K562 (cell line): ENCODE data around the gene RBP3. TPM values are rescaled to one million over a fixed set of nuclear protein-coding genes. Genes with fewer than 3 reads are reported as not detected.
A peak's percentile ranks its signal among the peaks of the same experiment; 100 is the strongest.

ENCODE experiments used
- ATAC-seq: fragments of 200-7000 bp; cut with Tn5 transposase; 3 replicates; pipeline ENCODE4 v1.9.1; 2020; ENCODE audit warnings: moderate library complexity
- BruUV-seq: library from RNA; stranded (reverse); fragments of 400-500 nt; replicated peaks from 2 replicates; lab custom pipeline; 2021; lab: Mats Ljungman, UMichigan
- CTCF ChIA-PET: fragments of 300-600 bp; formaldehyde crosslinking; extraction: SDS; loops from one replicate; lab custom pipeline; 2021; ENCODE audit warnings: low intra/inter-chr PET ratio; lab: Yijun Ruan, JAX
- POLR2A ChIA-PET: fragments of 300-600, 350-650 bp; sonication (Branson Sonifier 250); formaldehyde crosslinking; extraction: SDS; loops from one replicate; lab custom pipeline; 2021; ENCODE audit warnings: antibody characterized with exemption, inconsistent platforms; lab: Yijun Ruan, JAX
- DNase-seq, 4 experiments: peaks; one replicate each; pipeline versions ENCODE4 v3.0.0 to v3.0.0-alpha.2; 2011 to 2018; ENCODE audit warnings: low spot score in 3 of 4, mixed read lengths in 3 of 4; ENCODE audit errors: extremely low read depth in 1 of 4
- FAIRE-seq: peaks from 2 replicates; lab custom pipeline; 2011; peaks lifted over from hg19 to GRCh38; lab: Jason Lieb, UNC
- H2AFZ ChIP-seq: 2 replicates; pipeline ENCODE4 v1.6.0; 2011; ENCODE audit warnings: low read depth, low read length, control low read depth, inconsistent platforms
- H3K27ac ChIP-seq: fragments of 200-600 bp; 3 replicates; pipeline ENCODE4 v1.8.0; 2011; ENCODE audit warnings: low read depth, mild to moderate bottlenecking, control low read depth, inconsistent platforms, low read length, moderate library complexity, mixed read lengths; ENCODE audit errors: extremely low read depth
- H3K27me3 ChIP-seq, 2 experiments: fragments of 300-600 bp in 1 of 2; 2 replicates in 1 of 2; 3 replicates in 1 of 2; pipeline versions ENCODE4 v1.6.0 to v1.8.0; 2011; ENCODE audit warnings: inconsistent platforms in 2 of 2, low read length in 2 of 2, mild to moderate bottlenecking in 1 of 2, mixed read lengths in 1 of 2, moderate library complexity in 1 of 2; ENCODE audit not compliant: control insufficient read depth in 2 of 2, insufficient read depth in 2 of 2
- H3K36me3 ChIP-seq: fragments of 300-600 bp; 3 replicates; pipeline ENCODE4 v1.8.0; 2011; ENCODE audit warnings: mild to moderate bottlenecking, low read length, inconsistent platforms; ENCODE audit not compliant: control insufficient read depth, insufficient read depth
- H3K4me1 ChIP-seq, 2 experiments: fragments of 200-600 bp in 1 of 2; replicated peaks in 1 of 2; 2 replicates in 1 of 2; 3 replicates in 1 of 2; pipeline versions ENCODE4 v1.5.1 to v1.8.0; 2011; ENCODE audit warnings: inconsistent platforms in 2 of 2, low read length in 2 of 2, mild to moderate bottlenecking in 1 of 2, mixed read lengths in 1 of 2, moderate library complexity in 1 of 2; ENCODE audit not compliant: control insufficient read depth in 2 of 2, insufficient read depth in 2 of 2
- H3K4me2 ChIP-seq: 2 replicates; pipeline ENCODE4 v1.6.1; 2011; ENCODE audit warnings: low read length, control low read depth, inconsistent platforms, mixed read lengths; ENCODE audit not compliant: insufficient read depth
- H3K4me3 ChIP-seq: fragments of 200-600 bp; sonication (generic), shearing (Covaris generic); 2 replicates; pipeline ENCODE4 v1.5.1; 2016; ENCODE audit warnings: control low read depth, inconsistent platforms
- H3K79me2 ChIP-seq: fragments of 200-600 bp; 3 replicates; pipeline ENCODE4 v1.8.0; 2011; ENCODE audit warnings: low read length, inconsistent platforms; ENCODE audit not compliant: control insufficient read depth, insufficient read depth
- H3K9ac ChIP-seq, 2 experiments: 2 replicates each; pipeline versions ENCODE4 v1.6.0 to v1.6.1; 2011; ENCODE audit warnings: low read depth in 2 of 2, low read length in 2 of 2, control low read depth in 1 of 2, inconsistent platforms in 1 of 2, mild to moderate bottlenecking in 1 of 2, mixed read lengths in 1 of 2; ENCODE audit not compliant: insufficient read depth in 1 of 2
- H3K9me1 ChIP-seq: one replicate; pipeline ENCODE4 v1.6.0; 2011; ENCODE audit warnings: inconsistent platforms, mild to moderate bottlenecking, low read length, moderate library complexity; ENCODE audit not compliant: control insufficient read depth, insufficient read depth
- H3K9me3 ChIP-seq: replicated peaks from 2 replicates; pipeline ENCODE4 v1.5.1; 2011; ENCODE audit warnings: low read depth, low read length, inconsistent platforms; ENCODE audit not compliant: control insufficient read depth, insufficient read depth
- H4K20me1 ChIP-seq: replicated peaks from 2 replicates; pipeline ENCODE4 v1.6.1; 2011; ENCODE audit warnings: low read length, inconsistent platforms, mixed read lengths; ENCODE audit not compliant: control insufficient read depth, insufficient read depth
- ADNP ChIP-seq: fragments of 200-800 bp; sonication (Bioruptor generic); IDR thresholded peaks from 2 replicates; pipeline ENCODE4 v1.6.1; 2016; ENCODE audit warnings: missing genetic modification characterization, missing compliant biosample characterization
- BMI1 ChIP-seq: fragments of 150-350 bp; IDR thresholded peaks from 2 replicates; pipeline ENCODE4 v1.6.1; 2014; ENCODE audit warnings: low read length
- BRF1 ChIP-seq: IDR thresholded peaks from 3 replicates; pipeline ENCODE4 v1.6.1; 2011; ENCODE audit warnings: borderline replicate concordance, mild to moderate bottlenecking; ENCODE audit not compliant: insufficient read length; ENCODE audit errors: extremely low read depth
- CBX8 ChIP-seq: fragments of 200-600 bp; sonication (generic); IDR thresholded peaks from 2 replicates; pipeline ENCODE4 v1.6.1; 2012; ENCODE audit warnings: borderline replicate concordance, mixed run types, low read depth, mild to moderate bottlenecking, moderate library complexity, mixed read lengths, low read length, control low read depth, inconsistent platforms; ENCODE audit not compliant: poor library complexity, severe bottlenecking; ENCODE audit errors: extremely low read depth
- CCAR2 ChIP-seq: fragments of 200-400 bp; formaldehyde crosslinking; IDR thresholded peaks from 2 replicates; pipeline ENCODE4 v1.6.1; 2017; ENCODE audit warnings: mild to moderate bottlenecking, low read depth, low read length
- HDAC6 ChIP-seq: IDR thresholded peaks from 2 replicates; pipeline ENCODE4 v1.6.1; 2012; ENCODE audit warnings: low read depth, mild to moderate bottlenecking, control low read depth, inconsistent platforms, low read length, moderate library complexity
- HIVEP1 ChIP-seq: fragments of 250-450 bp; sonication (Bioruptor Pico); IDR thresholded peaks from 2 replicates; pipeline ENCODE4 v1.4.0; 2020; ENCODE audit warnings: mild to moderate bottlenecking
- MIER1 ChIP-seq: fragments of 450-650 bp; IDR thresholded peaks from 2 replicates; pipeline ENCODE4 v1.6.1; 2016; ENCODE audit warnings: antibody characterized with exemption, mild to moderate bottlenecking, low read depth
- POLR3G ChIP-seq: IDR thresholded peaks from 2 replicates; pipeline ENCODE4 v1.6.1; 2011; ENCODE audit not compliant: insufficient read length, insufficient replicate concordance; ENCODE audit errors: extremely low read depth
- TEAD2 ChIP-seq: fragments of 450-650 bp; IDR thresholded peaks from 2 replicates; pipeline ENCODE4 v1.6.1; 2016; ENCODE audit warnings: missing genetic modification characterization, control low read depth, missing compliant biosample characterization
- ZBTB8A ChIP-seq: fragments of 450-650 bp; IDR thresholded peaks from 2 replicates; pipeline ENCODE4 v1.6.1; 2018; ENCODE audit warnings: mild to moderate bottlenecking, moderate library complexity; ENCODE audit not compliant: partially characterized antibody
- ZFPM2 ChIP-seq: fragments of 250-450 bp; sonication (Bioruptor Pico); IDR thresholded peaks from 2 replicates; pipeline ENCODE4 v1.5.1; 2022; ENCODE audit warnings: mild to moderate bottlenecking
- ZNF197 ChIP-seq: fragments of 200-800 bp; sonication (Bioruptor generic); IDR thresholded peaks from 2 replicates; pipeline ENCODE4 v1.6.1; 2016; ENCODE audit warnings: low read depth, missing genetic modification characterization, missing compliant biosample characterization
- ZNF24 ChIP-seq: fragments of 450-650 bp; IDR thresholded peaks from 2 replicates; pipeline ENCODE4 v1.6.1; 2016
- WGBS: fragments of 100-300 bp; shearing (Covaris generic); methylation state at CpG from one replicate; pipeline ENCODE4 v1.1.6; 2016; ENCODE audit warnings: low coverage, mixed read lengths; ENCODE audit not compliant: insufficient coverage; ENCODE audit errors: missing lambda C conversion rate; 5-methylcytosine and 5-hydroxymethylcytosine counted together
- in situ Hi-C: fragments of 300-500 bp; cut with MboI; formaldehyde crosslinking; loops from 4 replicates; pipeline ENCODE4 v1.15.0; 2018; ENCODE audit warnings: inconsistent platforms, mixed read lengths
- intact Hi-C: fragments of 100-400 bp; cut with micrococcal nuclease; formaldehyde crosslinking; loops from 2 replicates; pipeline ENCODE4 v1.14.2; 2022
- polyA plus RNA-seq, 8 experiments: library from polyadenylated mRNA; depleted of rRNA in 4 of 8; stranded (reverse) in 5 of 8; unstranded in 3 of 8; fragments of >200 nt; fragmentation: Nextera tagmentation in 2 of 8; fragmentation: Illumina TruSeq in 1 of 8; extraction: Ambion mirVana in 2 of 8; extraction: Trizol in 1 of 8; gene quantifications; 2 replicates each; pipeline versions ENCODE4 v1.2.1 to v1.2.3, GENCODE V29; 2011 to 2014; ENCODE audit warnings: inconsistent platforms in 1 of 8, missing spikeins in 1 of 8
- total RNA-seq, 7 experiments: library from RNA; depleted of rRNA in 6 of 7; stranded (reverse); fragments of >200 nt in 6 of 7; fragmentation: Illumina TruSeq in 2 of 7; extraction: Trizol in 2 of 7; gene quantifications; 2 replicates each; pipeline versions ENCODE4 v1.2.1 to v1.2.3, GENCODE V29; 2011 to 2021; ENCODE audit warnings: low replicate concordance in 1 of 7
- TF ChIP-seq, protein P1 (sequence below), 2 experiments: IDR thresholded peaks; 2 replicates each; pipeline ENCODE4 v1.6.1; 2012; ENCODE audit warnings: improper control_type of control experiment in 2 of 2, low read depth in 2 of 2, low read length in 2 of 2, borderline replicate concordance in 1 of 2
- TF ChIP-seq, protein P2 (sequence below): fragments of 250-450 bp; sonication (Bioruptor Pico); IDR thresholded peaks from 2 replicates; pipeline ENCODE4 v1.8.0; 2022; ENCODE audit warnings: inconsistent platforms, mild to moderate bottlenecking, moderate library complexity, borderline replicate concordance
- TF ChIP-seq, protein P3 (sequence below): fragments of 450-650 bp; formaldehyde crosslinking; IDR thresholded peaks from 2 replicates; pipeline ENCODE4 v1.4.0; 2020; ENCODE audit warnings: mild to moderate bottlenecking, mixed read lengths

The RBP3 gene
- total and polyA plus RNA-seq, 9 of the 15 experiments (the other 6 are each of a cell fraction or from before 2014, with no cell fraction given), result not detected

DNA sequence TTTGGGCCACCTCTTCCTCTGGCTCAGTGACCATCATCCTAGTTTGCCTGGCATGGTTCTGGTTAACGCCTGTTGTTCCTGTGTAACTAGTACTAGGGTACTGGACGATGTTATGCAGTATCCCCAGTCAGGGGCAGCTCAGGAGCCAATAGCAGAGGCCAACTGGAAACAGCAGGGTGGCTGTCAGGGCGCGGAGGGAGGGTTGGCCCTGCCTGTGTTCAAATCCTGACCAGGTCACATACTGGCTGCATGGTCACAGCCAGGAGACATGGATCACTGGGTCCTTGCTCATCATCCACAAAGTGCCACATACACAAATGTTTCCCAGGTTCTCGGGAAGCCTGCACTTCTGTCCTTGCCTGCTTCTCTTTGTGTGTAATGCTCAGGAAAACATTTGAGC is 12.3 kb upstream of the RBP3 start:
- no TSS peak for BruUV-seq
- Histone ChIP-seq H3K79me2 (no peaks in the 10 kb centered on the region), H3K27me3 (no peaks in the 10 kb centered on the region; a peak in 1 of 5 replicates), H3K9ac (peak overlapping the region; percentile 17 to 63; a peak in 2 of 4 replicates), H2AFZ (peak overlapping the region; percentile 92), H3K4me3 (no peak overlapping the region), H3K9me1 (no peaks in the 10 kb centered on the region), H3K9me3 (no peaks in the 10 kb centered on the region), H4K20me1 (no peaks in the 10 kb centered on the region), H3K4me2 (peak overlapping the region; percentile 69), H3K27ac (peak overlapping the region; percentile 73), H3K4me1 (peaks cover 24 to 35% of the 10 kb centered on the region in 2 experiments), H3K36me3 (no peaks in the 10 kb centered on the region)
- intact Hi-C loops (no loop called here), in situ Hi-C loops (no loop called here)
- DNase-seq (no peak), ATAC-seq (no peak), FAIRE-seq (no peak)
- ChIA-PET CTCF (no interaction called here), POLR2A (no interaction called here)
- WGBS, result 63% methylated on average over 5 of the region's 5 CpGs
- TF ChIP-seq, protein P1, sequence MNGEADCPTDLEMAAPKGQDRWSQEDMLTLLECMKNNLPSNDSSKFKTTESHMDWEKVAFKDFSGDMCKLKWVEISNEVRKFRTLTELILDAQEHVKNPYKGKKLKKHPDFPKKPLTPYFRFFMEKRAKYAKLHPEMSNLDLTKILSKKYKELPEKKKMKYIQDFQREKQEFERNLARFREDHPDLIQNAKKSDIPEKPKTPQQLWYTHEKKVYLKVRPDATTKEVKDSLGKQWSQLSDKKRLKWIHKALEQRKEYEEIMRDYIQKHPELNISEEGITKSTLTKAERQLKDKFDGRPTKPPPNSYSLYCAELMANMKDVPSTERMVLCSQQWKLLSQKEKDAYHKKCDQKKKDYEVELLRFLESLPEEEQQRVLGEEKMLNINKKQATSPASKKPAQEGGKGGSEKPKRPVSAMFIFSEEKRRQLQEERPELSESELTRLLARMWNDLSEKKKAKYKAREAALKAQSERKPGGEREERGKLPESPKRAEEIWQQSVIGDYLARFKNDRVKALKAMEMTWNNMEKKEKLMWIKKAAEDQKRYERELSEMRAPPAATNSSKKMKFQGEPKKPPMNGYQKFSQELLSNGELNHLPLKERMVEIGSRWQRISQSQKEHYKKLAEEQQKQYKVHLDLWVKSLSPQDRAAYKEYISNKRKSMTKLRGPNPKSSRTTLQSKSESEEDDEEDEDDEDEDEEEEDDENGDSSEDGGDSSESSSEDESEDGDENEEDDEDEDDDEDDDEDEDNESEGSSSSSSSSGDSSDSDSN (IDR thresholded peaks at IDR 0.05; ENCODE audit: borderline replicate concordance in 1 of 2, low read depth in 2 of 2, low read length in 2 of 2), result no peak
- TF ChIP-seq CBX8, result no peak
- no peak for TF ChIP-seq BMI1
- TF ChIP-seq POLR3G, result no peak
- TF ChIP-seq HDAC6, result no peak
- no peak for TF ChIP-seq ZNF24
- TF ChIP-seq, protein P2, sequence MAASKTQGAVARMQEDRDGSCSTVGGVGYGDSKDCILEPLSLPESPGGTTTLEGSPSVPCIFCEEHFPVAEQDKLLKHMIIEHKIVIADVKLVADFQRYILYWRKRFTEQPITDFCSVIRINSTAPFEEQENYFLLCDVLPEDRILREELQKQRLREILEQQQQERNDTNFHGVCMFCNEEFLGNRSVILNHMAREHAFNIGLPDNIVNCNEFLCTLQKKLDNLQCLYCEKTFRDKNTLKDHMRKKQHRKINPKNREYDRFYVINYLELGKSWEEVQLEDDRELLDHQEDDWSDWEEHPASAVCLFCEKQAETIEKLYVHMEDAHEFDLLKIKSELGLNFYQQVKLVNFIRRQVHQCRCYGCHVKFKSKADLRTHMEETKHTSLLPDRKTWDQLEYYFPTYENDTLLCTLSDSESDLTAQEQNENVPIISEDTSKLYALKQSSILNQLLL, result no peak
- no peak for TF ChIP-seq ZNF197
- TF ChIP-seq ADNP (tag), result no peak
- no peak for TF ChIP-seq ZBTB8A
- TF ChIP-seq MIER1, result no peak
- TF ChIP-seq BRF1, result no peak
- no peak for TF ChIP-seq TEAD2
- TF ChIP-seq ZFPM2, result no peak
- TF ChIP-seq, protein P3, sequence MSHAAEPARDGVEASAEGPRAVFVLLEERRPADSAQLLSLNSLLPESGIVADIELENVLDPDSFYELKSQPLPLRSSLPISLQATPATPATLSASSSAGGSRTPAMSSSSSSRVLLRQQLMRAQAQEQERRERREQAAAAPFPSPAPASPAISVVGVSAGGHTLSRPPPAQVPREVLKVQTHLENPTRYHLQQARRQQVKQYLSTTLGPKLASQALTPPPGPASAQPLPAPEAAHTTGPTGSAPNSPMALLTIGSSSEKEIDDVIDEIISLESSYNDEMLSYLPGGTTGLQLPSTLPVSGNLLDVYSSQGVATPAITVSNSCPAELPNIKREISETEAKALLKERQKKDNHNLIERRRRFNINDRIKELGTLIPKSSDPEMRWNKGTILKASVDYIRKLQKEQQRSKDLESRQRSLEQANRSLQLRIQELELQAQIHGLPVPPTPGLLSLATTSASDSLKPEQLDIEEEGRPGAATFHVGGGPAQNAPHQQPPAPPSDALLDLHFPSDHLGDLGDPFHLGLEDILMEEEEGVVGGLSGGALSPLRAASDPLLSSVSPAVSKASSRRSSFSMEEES (CRISPR knock-in tag), result no peak
- TF ChIP-seq HIVEP1 (CRISPR knock-in tag), result no peak
- TF ChIP-seq CCAR2, result no peak
